OCI-LY1 (cell line): ENCODE measurements around the gene TRIO.

ENCODE experiments used
- EZH2 ChIP-seq: fragments of 200-600 bp; sonication (generic), shearing (Covaris generic); IDR thresholded peaks from 2 replicates; pipeline ENCODE4 v1.8.0; 2017; ENCODE audit warnings: borderline replicate concordance, mixed run types, mild to moderate bottlenecking, antibody characterized with exemption, low read length, moderate library complexity, mixed read lengths
- TF ChIP-seq, protein P1 (sequence below): fragments of 200-600 bp; sonication (generic), shearing (Covaris generic); IDR thresholded peaks from 2 replicates; pipeline ENCODE4 v1.5.1; 2017; ENCODE audit warnings: mild to moderate bottlenecking, antibody characterized with exemption, low read length, moderate library complexity, mixed read lengths

DNA sequence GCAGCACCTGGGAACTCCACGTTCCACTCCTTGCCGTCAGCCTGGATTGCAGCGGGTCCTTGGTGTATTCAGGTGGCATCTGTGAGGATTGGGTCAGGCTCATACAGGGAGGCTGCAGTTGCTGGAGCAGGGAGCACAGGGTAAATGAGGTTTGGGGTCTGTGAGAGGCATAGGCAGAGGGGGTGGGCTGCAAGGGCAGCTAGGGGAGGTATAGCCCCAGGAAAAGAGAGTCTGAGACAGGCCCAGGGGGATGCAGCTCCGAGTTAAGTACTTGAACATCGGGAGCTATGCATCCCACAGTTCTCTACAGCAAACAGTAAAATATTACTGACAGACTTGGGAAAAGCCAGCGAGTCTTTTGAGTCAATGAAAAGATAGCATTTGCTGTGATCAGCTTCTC is 101.6 kb downstream of the TRIO start:
- TF ChIP-seq, protein P1, sequence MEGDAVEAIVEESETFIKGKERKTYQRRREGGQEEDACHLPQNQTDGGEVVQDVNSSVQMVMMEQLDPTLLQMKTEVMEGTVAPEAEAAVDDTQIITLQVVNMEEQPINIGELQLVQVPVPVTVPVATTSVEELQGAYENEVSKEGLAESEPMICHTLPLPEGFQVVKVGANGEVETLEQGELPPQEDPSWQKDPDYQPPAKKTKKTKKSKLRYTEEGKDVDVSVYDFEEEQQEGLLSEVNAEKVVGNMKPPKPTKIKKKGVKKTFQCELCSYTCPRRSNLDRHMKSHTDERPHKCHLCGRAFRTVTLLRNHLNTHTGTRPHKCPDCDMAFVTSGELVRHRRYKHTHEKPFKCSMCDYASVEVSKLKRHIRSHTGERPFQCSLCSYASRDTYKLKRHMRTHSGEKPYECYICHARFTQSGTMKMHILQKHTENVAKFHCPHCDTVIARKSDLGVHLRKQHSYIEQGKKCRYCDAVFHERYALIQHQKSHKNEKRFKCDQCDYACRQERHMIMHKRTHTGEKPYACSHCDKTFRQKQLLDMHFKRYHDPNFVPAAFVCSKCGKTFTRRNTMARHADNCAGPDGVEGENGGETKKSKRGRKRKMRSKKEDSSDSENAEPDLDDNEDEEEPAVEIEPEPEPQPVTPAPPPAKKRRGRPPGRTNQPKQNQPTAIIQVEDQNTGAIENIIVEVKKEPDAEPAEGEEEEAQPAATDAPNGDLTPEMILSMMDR = no peak
- TF ChIP-seq EZH2 = no peak
